EH (cell line): ENCODE data around the gene IRF8.
"Not testable (repeated sequence)": the region's sequence is repeated elsewhere in the genome, so short reads cannot be mapped to it uniquely, and the experiment has no call there.

Experiments
- DNase-seq: peaks from one replicate; pipeline ENCODE4 v3.0.0-alpha.2; 2015; ENCODE audit warnings: low read depth

IRF8 gene

DNA sequence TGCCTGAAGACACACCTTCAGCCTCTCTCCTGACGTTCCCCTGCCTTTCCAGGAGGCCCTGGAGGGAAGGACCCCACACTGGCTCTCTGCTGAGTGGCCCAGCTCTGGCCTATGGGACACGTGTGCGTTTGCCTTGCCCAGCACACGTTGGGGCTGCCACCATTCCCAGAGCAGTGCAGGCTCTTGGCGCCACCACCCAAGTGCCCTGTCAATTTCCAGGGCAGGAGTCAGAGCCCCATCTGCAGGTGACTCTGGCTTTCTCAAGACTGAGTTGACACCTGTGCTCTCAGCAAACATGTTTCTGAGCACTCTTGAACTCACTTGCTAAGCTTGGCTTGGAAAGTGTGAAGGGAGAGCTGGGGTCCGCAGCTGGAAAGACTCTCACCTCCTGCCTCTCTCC, 4.7 kb upstream of the IRF8 start:
- DNase-seq: no peak

DNA sequence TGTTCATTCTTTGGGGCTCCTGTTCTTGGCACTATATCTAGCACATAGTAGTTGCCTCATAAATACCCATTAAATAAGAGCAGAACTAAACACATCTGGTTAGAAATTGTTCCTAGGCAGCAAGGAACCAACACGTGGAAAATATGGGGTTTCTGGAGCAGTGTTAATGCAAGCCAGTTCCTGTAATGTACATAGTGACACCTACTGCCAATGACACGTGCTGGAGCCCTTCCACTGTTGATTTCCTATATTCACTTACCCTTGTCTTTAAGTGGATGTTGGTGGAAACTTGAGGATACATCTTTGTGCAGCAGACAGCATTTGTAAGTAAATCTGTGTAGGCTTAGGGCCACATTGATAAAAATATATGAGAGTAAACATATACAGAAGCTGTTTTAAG, 1.6 kb upstream of the IRF8 start:
- DNase-seq: no peak

DNA sequence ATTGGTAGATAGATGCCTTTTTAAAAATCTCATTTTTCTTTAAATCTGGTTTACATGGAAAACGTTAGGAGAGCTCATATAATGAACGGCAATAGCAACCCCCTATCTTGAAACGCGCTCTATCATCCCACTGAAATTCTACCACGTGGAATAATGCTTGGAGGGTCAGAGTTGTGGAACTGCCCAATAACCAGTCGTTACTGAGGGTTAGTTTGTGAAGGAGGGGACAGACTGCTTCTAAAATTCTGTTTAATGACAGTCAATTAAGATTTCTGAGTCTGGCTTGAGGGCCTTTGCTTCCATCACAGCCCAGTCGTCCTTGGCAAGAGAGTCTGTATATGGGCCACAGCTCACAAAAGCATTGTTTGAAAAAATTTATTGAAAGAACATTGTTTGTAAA, 482 bp downstream of the IRF8 start:
- DNase-seq: no peak

DNA sequence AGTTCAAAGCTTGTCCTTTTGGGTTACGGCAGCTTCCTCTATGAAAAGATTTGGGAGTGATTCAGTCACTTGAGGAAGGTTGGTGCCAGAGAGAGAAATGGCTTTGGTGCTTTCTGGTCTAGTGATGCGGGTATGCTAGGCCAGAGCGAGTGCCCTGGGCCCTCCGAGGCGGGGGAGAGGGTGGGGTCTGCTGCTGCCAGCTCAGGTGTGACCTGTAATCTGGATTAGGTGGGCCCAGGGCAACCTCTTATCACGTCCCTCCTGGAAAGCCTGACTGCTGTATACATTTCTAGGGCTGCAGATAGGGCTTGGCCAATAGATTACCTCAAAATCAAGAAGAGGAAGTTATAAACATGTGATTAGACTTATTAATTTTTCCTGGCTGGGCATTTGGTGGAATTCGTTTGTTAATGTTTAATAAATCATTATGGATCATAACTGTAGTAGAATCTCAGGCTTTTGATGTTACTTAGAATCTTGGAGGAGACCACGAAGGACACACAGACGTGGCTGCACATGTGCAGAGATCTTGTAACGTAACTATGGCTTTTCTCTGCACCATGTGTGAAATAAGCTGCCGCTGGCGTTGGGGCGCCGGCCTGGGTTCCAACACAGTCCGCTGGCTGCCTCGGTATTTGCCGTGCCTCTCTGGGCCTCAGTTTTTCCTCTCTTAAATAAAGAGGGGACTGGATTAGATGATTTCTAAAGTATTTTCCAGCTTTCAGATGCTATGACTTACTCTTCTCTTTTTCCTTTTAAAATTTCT, 1.2 kb downstream of the IRF8 start:
- DNase-seq: no peak

DNA sequence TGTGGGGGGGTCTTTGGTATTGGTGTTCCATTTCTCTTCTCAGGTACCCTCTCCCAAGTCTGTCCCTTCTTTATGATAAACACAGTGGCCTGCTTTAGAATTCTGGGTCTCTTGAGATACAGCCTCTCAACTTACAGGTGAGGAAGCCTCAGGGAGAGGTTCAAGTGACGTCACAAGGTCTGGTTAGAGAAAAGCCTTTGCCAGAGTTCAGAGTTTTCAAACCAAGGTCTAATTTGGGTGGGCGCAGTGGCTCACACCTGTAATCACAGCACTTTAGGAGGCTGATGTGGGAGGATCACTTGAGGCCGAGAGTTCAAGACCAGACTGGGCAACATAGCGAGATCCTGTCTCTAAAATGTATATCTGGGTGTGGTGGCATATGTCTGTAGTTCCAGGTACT, 2.1 kb downstream of the IRF8 start:
- no peak for DNase-seq

DNA sequence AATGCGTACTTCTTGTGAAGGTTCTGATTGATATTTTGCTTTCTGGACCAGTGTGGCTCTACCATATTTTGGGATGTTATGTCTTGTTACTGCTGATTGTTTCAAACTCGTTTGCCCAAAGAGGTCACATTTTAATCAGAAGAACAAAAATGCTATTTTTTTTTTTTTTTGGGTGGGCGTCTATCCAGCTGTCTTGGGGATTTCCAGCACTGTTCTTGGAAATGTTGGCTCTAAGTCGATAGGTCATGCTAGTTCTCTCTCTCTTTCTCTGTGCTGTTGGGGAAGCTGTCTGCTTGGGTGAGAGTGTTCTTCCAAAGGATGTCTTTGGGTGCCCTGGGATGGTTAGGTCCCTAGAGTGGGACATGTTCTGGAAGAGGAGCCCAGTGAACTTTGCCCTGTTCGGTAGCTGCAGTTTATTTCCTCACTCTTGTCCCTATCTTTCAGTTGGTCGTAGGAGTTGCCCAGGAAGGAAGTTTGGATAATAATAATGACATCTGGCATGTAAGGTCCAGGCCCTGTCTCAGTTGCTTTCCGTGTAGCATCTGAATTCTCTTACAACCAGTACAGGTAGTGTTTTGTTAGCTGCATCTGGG, 2.9 kb downstream of the IRF8 start:
- no peak for DNase-seq

DNA sequence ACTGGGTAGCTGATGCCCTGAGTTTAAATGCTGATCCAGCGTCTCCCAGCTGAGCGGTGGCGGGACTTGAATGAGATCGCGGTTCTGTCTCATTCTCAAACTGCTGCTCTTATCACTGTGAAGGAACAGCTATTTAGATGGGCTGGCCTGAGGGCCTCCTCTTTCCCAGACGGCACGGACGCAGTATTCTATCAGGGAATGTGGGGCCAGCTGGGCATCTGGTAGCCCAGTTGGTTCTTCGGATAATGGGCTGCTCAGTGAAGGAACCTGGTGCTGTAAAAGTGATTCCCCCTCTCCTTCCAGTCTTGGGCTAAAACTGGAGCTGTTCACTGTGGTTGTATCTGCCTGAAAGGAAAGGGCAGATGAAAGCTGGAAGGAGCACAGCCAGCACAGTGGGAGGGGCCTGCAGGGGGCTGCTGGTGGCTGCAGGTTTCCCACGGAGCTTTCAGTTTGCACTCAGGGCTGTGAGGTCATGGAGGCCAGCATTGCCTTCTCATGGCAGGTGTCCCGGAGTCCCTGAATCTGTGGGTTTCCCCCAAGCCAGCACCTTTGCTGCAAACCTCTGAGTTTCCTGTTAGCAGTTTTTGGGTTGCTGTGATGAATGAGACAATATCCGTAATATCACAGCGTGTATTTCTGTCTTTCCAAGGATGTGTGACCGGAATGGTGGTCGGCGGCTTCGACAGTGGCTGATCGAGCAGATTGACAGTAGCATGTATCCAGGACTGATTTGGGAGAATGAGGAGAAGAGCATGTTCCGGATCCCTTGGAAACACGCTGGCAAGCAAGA, 3.6 kb downstream of the IRF8 start:
- DNase-seq: no peak

DNA sequence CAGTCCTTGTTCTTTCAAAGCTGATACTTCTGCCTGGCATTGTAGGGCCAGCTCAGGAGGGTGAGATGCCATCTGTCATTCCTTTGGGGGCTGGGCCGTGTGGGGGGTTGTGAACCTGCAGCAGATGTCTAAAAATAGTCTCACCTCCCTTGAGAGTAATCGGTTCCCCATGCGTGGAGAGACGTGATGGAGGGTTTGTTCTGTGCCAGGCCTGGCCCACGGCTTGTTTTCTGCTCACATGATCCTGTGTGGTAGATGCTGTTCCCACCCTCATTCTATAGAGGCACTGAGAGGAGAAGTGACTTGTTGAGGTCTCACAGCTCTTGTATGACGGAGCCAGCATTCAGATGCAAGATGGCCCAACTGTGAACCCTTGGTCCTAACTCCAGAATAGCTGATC, 4.6 kb downstream of the IRF8 start:
- no peak for DNase-seq

DNA sequence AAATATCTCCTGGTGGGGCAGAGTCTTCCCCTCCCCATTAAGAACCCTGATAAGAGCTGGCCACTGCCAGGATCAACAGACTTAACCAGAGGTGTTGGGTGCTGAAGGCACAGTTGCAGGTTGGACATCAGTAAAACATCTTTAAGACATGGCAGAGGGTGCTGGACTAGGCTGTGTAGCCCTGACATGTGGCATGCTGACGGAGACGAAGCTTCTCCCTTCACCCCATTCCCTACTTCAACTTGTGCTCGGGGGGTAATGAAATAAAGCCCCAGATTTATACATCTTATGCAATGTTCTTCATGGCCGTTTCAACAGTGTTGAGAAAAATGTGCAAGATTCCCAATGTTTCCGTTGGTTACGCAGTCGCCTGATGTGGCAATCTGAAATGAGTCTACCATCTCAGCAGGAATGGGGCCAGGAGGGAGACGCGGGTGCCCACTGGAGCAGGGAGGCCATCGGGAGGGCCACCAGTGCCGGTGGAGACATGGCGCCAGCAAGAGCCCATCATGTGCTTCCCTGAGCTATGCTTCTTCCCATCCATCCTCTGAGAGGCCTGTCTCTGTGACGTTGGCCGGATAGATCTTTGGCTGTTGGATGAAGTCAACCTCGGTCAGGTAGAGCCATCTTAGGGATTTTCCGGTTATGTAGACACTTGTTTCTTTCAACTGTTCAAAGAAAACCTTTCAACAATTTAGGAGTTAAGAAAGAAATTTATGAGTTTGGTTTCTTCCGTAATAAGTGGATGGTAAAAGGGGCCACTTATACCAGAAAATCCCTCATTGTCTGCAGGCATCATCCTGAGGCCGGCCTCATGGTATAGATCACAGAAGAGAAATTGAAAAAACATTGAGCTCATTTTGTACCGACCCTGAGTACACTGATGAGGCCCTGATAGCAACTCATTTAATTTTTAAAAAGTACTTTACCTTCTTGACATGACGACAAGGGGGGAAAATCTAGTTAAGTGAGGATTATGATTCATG, 6.4 kb downstream of the IRF8 start:
- DNase-seq: no peak

DNA sequence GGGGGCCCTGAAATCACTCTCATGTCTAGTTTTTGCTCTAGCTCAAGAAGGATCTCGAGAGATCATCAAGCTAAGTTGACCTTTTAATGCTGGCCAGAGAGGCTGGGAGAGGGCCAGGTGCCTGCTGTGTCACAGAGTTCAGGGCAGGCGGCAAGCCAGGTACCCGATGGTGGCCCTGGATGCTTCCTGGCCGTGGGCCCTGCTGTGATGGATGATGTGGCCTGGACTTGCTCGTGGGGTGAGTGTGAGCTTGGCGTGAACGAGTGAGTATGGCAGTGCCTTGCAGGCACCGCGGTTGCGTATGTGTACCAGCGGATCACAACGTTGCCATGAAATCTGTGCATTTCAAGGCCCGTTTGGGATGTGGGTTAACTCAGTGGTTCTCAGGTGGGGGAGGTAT, 7.4 kb downstream of the IRF8 start:
- DNase-seq: no peak

DNA sequence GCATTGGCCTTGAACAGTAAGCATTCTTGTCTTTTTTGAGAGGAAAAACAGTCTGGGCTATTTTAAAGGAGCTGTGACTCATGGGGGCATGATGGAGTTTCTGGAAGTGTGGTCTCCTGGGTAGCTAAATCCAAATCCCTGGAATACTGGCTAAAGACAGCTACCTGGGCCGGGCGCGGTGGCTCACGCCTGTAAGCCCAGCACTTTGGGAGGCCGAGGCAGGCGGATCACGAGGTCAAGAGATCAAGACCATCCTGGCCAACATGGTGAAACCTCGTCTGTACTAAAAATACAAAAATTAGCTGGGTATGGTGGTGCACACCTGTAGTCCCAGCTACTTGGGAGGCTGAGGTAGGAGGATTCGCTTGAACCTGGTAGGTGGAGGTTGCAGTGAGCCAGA, 8.3 kb downstream of the IRF8 start:
- not testable (repeated sequence) for DNase-seq

DNA sequence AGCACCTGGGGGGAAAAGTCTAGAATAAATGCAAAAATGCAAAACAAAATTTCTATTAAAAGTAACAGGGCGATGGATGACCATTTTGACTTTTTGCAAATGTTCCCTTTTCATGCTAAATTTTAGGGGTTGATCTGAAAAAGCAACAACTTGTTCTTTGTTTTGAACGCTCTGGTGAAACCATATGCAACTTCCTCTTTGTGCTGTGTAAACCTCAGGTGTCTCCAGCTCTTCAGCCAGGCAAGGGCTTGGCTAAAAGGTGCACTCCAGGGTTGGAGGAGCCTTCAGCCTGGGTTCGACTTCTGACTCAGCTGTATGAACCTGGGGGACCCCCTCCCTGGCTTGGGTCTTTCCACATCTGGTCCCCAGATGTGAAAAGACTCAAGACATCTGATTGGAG, 9.5 kb downstream of the IRF8 start:
- DNase-seq: no peak

DNA sequence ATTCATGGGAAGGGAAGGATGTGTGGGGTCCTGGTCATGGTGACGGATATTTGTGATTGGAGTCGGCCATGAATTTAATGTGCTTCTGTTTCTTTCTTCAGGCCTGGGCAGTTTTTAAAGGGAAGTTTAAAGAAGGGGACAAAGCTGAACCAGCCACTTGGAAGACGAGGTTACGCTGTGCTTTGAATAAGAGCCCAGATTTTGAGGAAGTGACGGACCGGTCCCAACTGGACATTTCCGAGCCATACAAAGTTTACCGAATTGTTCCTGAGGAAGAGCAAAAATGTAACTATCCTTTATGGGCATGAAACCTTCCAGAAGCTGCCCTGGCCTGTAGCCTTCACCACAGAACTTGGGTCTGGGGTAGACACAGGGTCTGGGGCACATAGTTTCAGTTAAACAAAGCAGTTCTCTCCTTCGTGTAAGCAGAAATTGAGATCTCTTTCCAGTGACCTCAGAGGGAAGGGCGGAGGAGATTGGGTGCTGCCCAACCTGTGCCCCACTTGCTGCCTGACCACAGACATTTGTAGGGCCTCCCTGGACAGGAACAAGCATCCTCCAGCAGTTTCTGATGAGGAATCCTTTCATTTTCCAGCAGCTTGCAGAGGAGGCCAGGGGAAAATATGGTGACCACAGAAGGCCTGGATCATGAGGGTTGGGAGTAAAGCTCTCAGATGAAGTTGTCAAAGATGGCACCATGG, 10.1 kb downstream of the IRF8 start:
- DNase-seq: no peak

DNA sequence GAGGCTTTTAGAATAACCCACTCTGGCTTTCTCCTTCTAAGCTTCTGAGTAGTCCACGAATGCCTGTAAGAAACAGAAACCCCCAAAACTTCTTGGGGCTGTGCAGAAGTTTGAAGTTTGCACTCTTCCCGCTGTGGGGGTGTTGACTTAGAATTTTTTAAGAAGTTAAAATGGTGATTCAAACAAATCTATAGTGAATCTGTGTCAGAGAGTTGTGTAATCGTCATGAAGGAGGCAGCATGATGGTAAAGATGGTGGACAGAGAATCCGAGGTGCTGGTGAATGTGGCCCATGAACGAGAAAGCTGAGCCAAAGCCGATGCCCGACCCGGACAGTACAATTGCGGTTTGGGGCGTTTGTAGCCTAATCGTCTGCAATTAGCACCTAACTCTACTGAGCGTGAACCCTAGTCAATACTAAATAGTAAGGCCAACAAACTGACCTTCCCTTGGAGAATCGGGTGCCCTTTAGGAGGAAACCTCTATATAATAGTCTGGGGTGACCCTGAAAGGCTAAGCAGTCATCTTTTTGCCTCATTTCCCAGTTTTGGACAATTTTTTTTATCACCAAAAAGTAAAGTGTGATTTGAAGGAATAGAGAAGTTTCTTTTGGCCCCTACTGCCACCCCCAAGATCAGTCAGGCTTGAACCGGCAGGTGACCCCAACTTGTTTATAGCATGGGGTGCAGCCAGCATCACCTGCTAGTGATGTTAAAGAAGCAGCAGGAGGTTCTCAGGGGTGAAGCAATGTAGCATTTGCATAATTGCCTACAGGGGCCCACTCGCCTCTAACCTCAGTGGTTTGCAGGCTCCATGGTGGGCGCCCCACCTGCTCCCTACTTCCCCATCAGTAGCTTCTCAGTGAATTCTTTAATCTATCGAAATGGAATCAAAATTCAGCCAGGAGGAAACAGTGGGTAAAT, 11.2 kb downstream of the IRF8 start:
- no peak for DNase-seq

DNA sequence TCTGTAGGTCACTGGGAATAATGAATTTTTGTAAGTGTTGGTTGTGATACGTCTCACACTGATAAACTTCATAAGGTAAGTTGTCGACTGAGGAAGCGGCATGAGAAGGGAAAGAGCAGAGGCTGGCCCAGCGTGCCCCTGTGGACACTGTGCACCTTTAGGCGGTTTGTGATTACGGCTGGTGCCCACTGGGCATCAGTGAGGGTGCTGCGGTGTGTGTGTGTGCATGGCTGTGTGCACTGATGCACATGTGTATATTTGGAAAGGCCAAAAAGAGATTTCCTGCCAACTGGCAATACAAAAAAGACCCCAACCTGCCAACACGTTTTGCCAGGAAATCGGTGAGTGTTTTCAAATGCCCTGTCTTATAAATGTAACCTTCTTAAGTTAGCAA, 11.9 kb downstream of the IRF8 start:
- DNase-seq: no peak

DNA sequence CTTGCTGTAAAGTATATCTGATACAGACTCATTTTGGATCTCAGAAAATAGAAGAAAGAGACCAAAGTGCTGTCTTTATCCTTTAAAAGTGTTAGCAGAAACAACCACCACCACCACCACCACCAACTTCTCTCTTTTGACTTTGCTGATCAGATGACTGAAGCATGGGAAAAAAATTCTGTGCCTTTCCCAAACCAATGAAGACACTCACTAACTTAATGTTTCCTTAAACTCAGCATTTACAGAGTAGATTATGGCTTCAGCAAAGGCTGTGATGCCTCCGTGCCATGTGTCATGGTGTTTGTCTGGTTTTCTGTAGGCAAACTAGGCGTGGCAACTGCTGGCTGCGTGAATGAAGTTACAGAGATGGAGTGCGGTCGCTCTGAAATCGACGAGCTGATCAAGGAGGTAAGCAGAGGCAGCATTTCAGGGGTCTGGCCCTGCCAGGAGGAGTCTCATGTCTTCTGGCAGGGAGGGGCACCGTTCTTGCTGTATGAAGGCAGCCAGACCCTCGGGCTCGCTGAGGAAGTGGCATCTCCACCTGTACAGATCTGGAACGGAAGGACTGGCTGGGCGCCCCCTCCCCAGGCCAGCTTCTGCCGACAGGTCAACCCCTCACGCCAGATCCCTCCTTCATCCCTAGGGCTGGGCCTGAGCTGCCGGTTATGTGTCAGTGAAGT, 12.4 kb downstream of the IRF8 start:
- no peak for DNase-seq

DNA sequence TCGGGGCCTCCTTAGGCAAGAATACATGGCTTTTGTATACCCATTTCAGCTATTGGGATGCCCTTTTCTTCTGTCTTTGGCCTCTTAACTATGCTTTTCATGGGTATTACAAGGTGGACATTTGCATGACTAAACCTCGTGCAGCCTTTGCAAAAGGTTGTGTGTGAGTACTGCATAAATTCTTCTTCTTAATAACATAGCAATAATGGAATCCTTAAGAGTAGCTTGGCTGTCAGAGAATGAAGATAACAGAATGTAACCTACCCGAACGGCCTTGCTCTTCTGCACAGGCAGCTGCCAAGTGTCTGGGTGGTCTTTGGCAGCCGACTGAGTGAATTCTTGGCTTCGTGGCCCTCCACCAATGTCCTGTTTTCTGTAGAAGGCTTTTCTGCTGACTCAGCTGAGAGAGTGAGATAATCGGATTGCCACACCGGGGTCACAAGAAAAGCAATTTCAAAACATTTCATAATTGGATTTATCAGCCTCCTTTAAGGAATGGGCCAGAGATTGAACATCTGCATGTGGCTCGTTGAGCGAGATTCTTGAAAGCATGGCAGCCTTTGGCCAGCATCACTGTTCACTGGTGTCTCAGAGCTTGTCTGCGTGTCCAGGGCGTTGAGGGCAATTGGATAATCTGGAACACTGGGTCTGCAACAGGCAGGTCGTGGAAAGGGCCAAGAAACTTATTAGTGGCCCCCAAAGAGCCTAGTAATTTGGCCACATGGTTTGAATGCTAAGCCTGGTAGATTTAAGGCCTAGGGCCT, 13.4 kb downstream of the IRF8 start:
- DNase-seq: peak; percentile 10

DNA sequence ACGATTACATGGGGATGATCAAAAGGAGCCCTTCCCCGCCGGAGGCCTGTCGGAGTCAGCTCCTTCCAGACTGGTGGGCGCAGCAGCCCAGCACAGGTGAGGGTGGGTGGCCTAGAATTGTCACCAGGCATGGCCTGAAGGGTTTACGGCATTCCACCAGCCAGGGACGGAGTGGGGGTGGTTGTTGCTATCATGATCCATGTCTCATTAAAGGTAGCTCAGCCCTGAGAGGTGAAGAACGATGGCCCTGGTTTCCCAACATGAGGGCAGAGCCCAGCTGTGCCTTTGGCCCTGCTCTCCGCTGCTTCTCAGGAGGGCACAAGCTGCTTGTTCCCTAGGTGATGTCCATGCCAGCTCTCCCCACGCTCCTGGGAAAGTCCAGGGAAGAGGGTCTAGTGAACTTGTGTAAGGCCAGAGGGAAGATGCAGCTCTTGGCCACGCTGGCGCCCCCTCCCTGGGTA, 14.2 kb downstream of the IRF8 start:
- DNase-seq: no peak
